AG09319 (cell line): ENCODE measurements around the gene SAFB.

Experiments used
- DNase-seq: peaks from one replicate; pipeline ENCODE4 v3.0.0-alpha.2; 2010; ENCODE audit warnings: low read depth; ENCODE audit errors: extremely low read depth
- TF ChIP-seq, protein P1 (sequence below): IDR thresholded peaks from 2 replicates; pipeline ENCODE4 v1.5.1; 2011; ENCODE audit warnings: low read depth, mild to moderate bottlenecking, inconsistent platforms, low read length, moderate library complexity

SAFB gene

DNA sequence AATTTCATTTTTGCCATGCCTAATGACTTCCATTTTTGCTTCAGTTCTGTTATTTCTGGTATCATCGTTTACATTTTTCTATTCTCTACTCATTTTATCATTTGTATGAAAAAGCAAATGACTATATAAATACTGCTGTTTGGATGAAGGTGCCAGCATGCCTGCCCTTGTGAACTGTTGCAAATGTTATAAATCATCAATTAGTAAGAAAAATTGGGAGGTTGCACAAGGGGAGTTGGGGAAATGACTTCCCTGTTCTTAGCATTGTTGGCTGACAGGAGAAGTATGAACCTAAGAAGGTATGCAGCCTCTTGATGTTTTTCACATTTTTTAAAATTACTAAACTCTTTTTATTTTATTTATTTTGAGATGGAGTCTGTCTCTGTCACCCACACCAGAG, 15.1 kb downstream of the SAFB start:
- DNase-seq: no peak
- TF ChIP-seq, protein P1, sequence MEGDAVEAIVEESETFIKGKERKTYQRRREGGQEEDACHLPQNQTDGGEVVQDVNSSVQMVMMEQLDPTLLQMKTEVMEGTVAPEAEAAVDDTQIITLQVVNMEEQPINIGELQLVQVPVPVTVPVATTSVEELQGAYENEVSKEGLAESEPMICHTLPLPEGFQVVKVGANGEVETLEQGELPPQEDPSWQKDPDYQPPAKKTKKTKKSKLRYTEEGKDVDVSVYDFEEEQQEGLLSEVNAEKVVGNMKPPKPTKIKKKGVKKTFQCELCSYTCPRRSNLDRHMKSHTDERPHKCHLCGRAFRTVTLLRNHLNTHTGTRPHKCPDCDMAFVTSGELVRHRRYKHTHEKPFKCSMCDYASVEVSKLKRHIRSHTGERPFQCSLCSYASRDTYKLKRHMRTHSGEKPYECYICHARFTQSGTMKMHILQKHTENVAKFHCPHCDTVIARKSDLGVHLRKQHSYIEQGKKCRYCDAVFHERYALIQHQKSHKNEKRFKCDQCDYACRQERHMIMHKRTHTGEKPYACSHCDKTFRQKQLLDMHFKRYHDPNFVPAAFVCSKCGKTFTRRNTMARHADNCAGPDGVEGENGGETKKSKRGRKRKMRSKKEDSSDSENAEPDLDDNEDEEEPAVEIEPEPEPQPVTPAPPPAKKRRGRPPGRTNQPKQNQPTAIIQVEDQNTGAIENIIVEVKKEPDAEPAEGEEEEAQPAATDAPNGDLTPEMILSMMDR: no peak

DNA sequence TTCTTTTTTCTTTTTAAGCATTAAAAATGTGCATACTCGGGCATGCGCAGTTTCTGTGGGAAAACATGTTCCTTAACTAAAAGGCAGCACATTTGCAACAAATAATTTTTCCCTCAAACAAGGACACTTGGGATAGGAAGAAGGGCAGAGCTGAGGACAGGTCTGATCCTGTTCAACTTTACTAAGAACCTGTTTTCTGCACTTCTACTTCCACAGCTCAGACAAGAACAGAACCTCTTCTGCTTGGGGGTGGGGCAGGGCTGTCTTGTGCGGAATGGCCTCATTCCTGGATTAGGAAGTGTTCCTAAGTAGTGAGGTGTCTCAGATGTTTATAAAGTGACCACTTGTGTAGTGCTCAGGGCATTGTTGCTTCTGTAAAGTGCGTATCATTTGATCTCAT, 18.3 kb downstream of the SAFB start:
- no peak for DNase-seq
- TF ChIP-seq, protein P1: no peak

DNA sequence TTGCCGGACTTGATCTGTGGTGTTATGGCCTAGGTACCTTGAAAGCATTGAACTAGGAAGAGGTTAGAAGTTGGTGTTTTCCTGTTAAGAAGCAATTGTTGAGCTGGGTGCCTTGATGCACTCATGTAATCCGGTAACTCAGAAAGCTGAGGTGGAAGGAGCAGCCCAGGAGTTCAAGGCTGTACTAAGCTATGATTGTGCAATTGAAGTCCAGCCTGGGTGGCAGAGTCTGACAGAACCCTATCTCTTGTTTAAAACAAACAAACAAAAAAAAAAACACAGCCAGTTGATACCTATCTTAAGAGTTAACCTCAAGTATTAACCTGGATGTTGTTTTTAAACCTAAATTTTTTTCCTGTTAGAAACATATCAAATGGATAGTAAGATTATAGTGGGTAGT, 19.3 kb downstream of the SAFB start:
- TF ChIP-seq, protein P1: no peak
- no peak for DNase-seq

DNA sequence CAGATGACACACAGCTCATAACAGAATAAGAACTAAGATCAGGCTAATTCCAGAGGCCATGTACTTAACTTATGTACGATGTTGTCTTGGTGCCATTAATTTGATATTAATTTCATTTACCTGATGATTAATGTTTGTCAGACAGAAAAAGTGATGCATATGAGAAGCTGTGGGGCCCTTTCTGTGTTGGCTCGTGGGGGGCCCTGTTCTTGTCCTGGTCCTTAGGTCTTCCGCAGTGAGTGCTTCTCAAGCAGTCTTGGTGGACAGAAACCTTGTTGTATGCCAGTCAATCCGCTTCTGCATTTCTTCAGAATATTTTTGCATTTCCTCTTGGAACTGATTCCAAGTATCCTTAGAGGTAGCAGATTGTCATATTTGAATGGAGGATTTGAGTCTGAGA, 20.2 kb downstream of the SAFB start:
- TF ChIP-seq, protein P1: no peak
- DNase-seq: no peak

DNA sequence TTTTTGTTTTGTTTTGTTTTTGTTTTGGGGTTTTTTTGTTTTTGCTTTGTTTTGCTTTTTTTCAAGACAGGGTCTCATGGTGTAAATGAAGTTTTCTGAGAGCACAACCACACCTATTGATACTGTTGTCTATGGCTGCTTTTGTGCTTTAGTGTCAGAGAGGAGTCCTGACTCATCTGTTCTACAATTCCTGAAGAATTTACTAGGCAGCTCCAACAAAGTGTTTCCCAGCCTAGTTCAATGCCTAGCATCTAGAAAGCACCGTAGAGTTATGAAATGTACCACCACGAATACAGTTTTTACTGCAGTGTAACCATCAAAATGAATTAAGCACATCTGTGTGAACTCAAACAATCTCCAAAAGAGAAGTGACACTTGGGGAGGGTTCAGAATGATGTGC, 21.2 kb downstream of the SAFB start:
- no peak for DNase-seq
- TF ChIP-seq, protein P1: no peak

DNA sequence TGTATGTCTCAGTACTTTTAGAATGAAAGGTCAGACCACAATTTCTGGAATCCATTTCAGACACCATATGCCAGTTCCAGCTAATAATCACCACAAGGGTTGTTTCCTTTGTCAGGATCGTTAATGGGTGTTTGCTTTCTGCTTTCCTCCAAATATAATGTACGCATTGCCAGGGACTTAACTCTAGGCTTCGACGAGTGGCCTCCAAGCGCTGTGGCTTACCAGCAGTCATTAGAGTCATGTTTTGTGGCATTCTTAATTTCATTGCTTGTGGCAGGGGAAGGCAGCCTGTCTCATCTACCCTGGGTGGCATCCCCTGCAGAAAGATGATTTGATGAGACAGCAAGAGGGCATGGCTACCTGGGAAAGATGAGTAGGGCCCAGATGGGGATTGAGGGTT, 22.5 kb downstream of the SAFB start:
- TF ChIP-seq, protein P1: no peak
- DNase-seq: no peak

DNA sequence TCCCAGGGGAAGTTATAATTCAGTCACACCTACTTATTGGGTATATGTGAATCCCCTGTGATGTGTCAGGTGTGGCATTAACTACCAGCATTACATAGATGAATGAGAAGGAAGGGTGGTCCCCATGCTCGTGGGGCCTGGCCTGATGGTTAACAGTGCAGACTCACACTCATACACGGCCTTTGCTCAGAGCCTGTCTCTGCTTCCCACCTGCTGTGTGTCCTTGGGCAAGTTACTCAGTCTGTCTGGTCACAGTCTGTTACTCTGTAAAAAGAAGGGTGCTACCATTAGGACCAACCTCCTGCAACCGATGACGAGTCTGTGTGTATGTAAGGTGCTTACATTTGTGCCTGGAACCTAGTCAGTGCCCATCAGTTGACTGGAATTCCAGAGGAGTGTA, 23.8 kb downstream of the SAFB start:
- DNase-seq: no peak
- TF ChIP-seq, protein P1: no peak
